Testis (tissue), 3 donors: ENCODE data around the gene DNAAF8. TPM values are rescaled to one million over a fixed set of nuclear protein-coding genes. Genes with fewer than 3 reads are reported as not detected.

ENCODE experiments used
- DNase-seq: peaks from one replicate; pipeline ENCODE4 v3.0.0-alpha.2; 2019
- H3K27ac ChIP-seq, 2 donors: fragments of 200-600 bp; sonication (generic); one replicate each; pipeline ENCODE4 v1.5.1; 2019
- H3K27me3 ChIP-seq: fragments of 200-600 bp; sonication (generic); one replicate; pipeline ENCODE4 v1.5.1; 2019
- H3K36me3 ChIP-seq: fragments of 200-600 bp; sonication (generic); one replicate; pipeline ENCODE4 v1.5.1; 2017; ENCODE audit warnings: low read depth; ENCODE audit errors: missing control alignments
- H3K4me1 ChIP-seq: fragments of 200-600 bp; sonication (generic); one replicate; pipeline ENCODE4 v1.5.1; 2019
- H3K4me3 ChIP-seq, 2 donors: fragments of 200-600 bp; sonication (generic); one replicate each; pipeline ENCODE4 v1.5.1; 2017 to 2019
- H3K9me3 ChIP-seq: fragments of 200-600 bp; sonication (generic); one replicate; pipeline ENCODE4 v1.5.1; 2017
- CTCF ChIP-seq, 3 experiments: fragments of 450-650 bp in 2 of 3; fragments of 200-600 bp in 1 of 3; sonication (generic) in 1 of 3; IDR thresholded peaks; one replicate each; pipeline ENCODE4 v1.5.1; 2016 to 2019; ENCODE audit warnings: antibody characterized with exemption in 3 of 3, mild to moderate bottlenecking in 2 of 3, moderate library complexity in 1 of 3
- POLR2A ChIP-seq: fragments of 450-650 bp; IDR thresholded peaks from one replicate; pipeline ENCODE4 v1.6.1; 2017; ENCODE audit warnings: antibody characterized with exemption, mild to moderate bottlenecking, moderate library complexity
- WGBS, 2 donors: methylation state at CpG; one replicate each; pipeline ENCODE4 v1.1.5; 2018; 5-methylcytosine and 5-hydroxymethylcytosine counted together
- intact Hi-C: fragments of 100-400 bp; cut with DNase I; formaldehyde crosslinking; loops from one replicate; pipeline ENCODE4 v1.15.1; 2023; ENCODE audit warnings: low total_unique reads
- polyA plus RNA-seq: library from polyadenylated mRNA; stranded (reverse); fragments of 350-450 nt; fragmentation: Illumina TruSeq; extraction: RNeasy Lipid Tissue Mini Kit (QIAGEN cat#74804); gene quantifications from one replicate; pipeline ENCODE4 v1.2.3, GENCODE V29; 2014; ENCODE audit warnings: low read depth, low replicate concordance; ENCODE audit not compliant: insufficient read depth
- total RNA-seq, 2 donors: library from RNA; depleted of rRNA; stranded (reverse); fragments of >200 nt; gene quantifications; one replicate each; pipeline ENCODE4 v1.2.3, GENCODE V29; 2016

The DNAAF8 gene
- total and polyA plus RNA-seq, 3 donors from 2014 or later, result 61.6 to 238 (median 70.0) TPM

GRCh38 chr16:4766875-4767628 is 32.7 kb downstream of the DNAAF8 start, which contains the start of gene ZNF500:
TSS of gene ZNF500 (minus strand) at chr16:4767162. CDS start at chr16:4765978, 1,184 bp downstream.
- no peaks in the 10 kb centered on the region for H3K27me3 ChIP-seq
- H3K27ac ChIP-seq, result peak within 1 kb of the TSS; percentile 87 to 96
- peaks cover 19% of the 10 kb centered on the region for H3K4me1 ChIP-seq
- TF ChIP-seq CTCF (IDR thresholded peaks at IDR 0.05) (no peak), POLR2A (no peak)
- WGBS, 2 donors, result 3 to 5% methylated on average over 18 to 63 of the region's 72 CpGs
- no peaks in the 10 kb centered on the region for H3K36me3 ChIP-seq
- peak; percentile 99 for DNase-seq
- H3K9me3 ChIP-seq, result no peaks in the 10 kb centered on the region
- intact Hi-C loops, result loop anchor here (10.0 kb wide), 1 partner anchor 162 kb away; no protein-coding TSS in a partner anchor
- peak within 1 kb of the TSS; percentile 94 to 99 for H3K4me3 ChIP-seq

GRCh38 chr16:4767872-4768548 is 33.7 kb downstream of the DNAAF8 start:
- Histone ChIP-seq H3K36me3 (no peaks in the 10 kb centered on the region), H3K4me1 (peaks cover 19% of the 10 kb centered on the region), H3K4me3 (peak overlapping the region; percentile 55 to 99), H3K27ac (peak overlapping the region; percentile 61 to 96), H3K9me3 (no peaks in the 10 kb centered on the region), H3K27me3 (no peaks in the 10 kb centered on the region)
- intact Hi-C loops, result loop anchor here (10.0 kb wide), 1 partner anchor 163 kb away; no protein-coding TSS in a partner anchor
- TF ChIP-seq CTCF (IDR thresholded peaks at IDR 0.05), result no peak
- TF ChIP-seq POLR2A, result no peak
- WGBS, 2 donors, result 27 to 41% methylated on average over 17 of the region's 17 CpGs
- peak; percentile 52 for DNase-seq

- intact Hi-C loops, result loop anchor here (10.0 kb wide), 1 partner anchor 164 kb away; no protein-coding TSS in a partner anchor
- Histone ChIP-seq H3K4me3 (peak overlapping the region; percentile 55 to 99), H3K27me3 (no peaks in the 10 kb centered on the region), H3K4me1 (peaks cover 19% of the 10 kb centered on the region), H3K27ac (peak overlapping the region; percentile 71 to 96), H3K36me3 (no peaks in the 10 kb centered on the region), H3K9me3 (no peaks in the 10 kb centered on the region)
- 3 to 5% methylated on average over 16 to 48 of the region's 48 CpGs for WGBS, 2 donors
- TF ChIP-seq POLR2A, result peak; percentile 25
- TF ChIP-seq CTCF (IDR thresholded peaks at IDR 0.05), result no peak
- peak; percentile 98 for DNase-seq
Observed at GRCh38 chr16:4768549-4769305, 34.4 kb downstream of the DNAAF8 start.

- Histone ChIP-seq H3K36me3 (no peaks in the 10 kb centered on the region), H3K9me3 (no peaks in the 10 kb centered on the region), H3K27ac (peak overlapping the region; percentile 71 to 96), H3K27me3 (no peaks in the 10 kb centered on the region), H3K4me3 (peak overlapping the region in 1 of 2 donors; percentile 99), H3K4me1 (peaks cover 19% of the 10 kb centered on the region)
- 30 to 44% methylated on average over 7 of the region's 7 CpGs for WGBS, 2 donors
- DNase-seq, result no peak
- intact Hi-C loops, result loop anchor here (10.0 kb wide), 1 partner anchor 164 kb away; no protein-coding TSS in a partner anchor
- TF ChIP-seq CTCF (IDR thresholded peaks at IDR 0.05), result no peak
- TF ChIP-seq POLR2A, result no peak
Observed at GRCh38 chr16:4769306-4769638, 34.9 kb downstream of the DNAAF8 start.
